ENCODE results near the gene CARD10. TPM values are rescaled to one million over a fixed set of nuclear protein-coding genes. Genes with fewer than 3 reads are reported as not detected.

CARD10 gene
- total and polyA plus RNA-seq, 2 of the 8 experiments (the other 6 are each of a cell fraction or from before 2014, with no cell fraction given): 13.5 to 14.4 TPM

GRCh38 chr22:37562049-37562875 is 43.0 kb upstream of the CARD10 start:
- Histone ChIP-seq H3K4me1 (replicated peaks in 1 of 4; ENCODE audit: control insufficient read depth in 3 of 4, insufficient read depth in 4 of 4, low read length in 3 of 4) (peaks cover 7 to 38% (median 17%) of the 10 kb centered on the region in 4 experiments), H3K27me3 (replicated peaks in 1 of 4; ENCODE audit: control insufficient read depth in 3 of 4, extremely low read depth in 1 of 4, insufficient read depth in 3 of 4, low read length in 3 of 4) (peaks cover 6 to 22% (median 14%) of the 10 kb centered on the region in 4 experiments; a peak in 6 of 7 replicates), H3K14ac (ENCODE audit: insufficient read length) (no peak overlapping the region), H3K23me2 (ENCODE audit: low read depth, low read length) (peaks cover 15% of the 10 kb centered on the region; the same call in 1 of the 2 replicates), H3K9me3 (ENCODE audit: insufficient read depth in 2 of 2, low read depth in 1 of 2, low read length in 1 of 2) (no peaks in the 10 kb centered on the region), H3K23ac (ENCODE audit: insufficient read length) (no peak overlapping the region), H3K27ac (ENCODE audit: low read depth, low read length) (no peak overlapping the region), H2BK5ac (ENCODE audit: low read depth, low read length) (peak overlapping the region; percentile 66), H3K56ac (replicated peaks; ENCODE audit: insufficient read length, low read depth, low read length) (no peak overlapping the region), H2BK20ac (ENCODE audit: low read length) (peak overlapping the region; percentile 99), H4K91ac (replicated peaks; ENCODE audit: insufficient read length, low read length) (peak overlapping the region; percentile 81), H2AFZ (ENCODE audit: low read length) (no peak overlapping the region), H4K20me1 (replicated peaks in 1 of 2; ENCODE audit: control insufficient read depth in 1 of 2, insufficient read depth in 2 of 2, low read length in 2 of 2) (no peaks in the 10 kb centered on the region), H3K9ac (replicated peaks in 1 of 4; ENCODE audit: extremely low read depth in 1 of 4, low read depth in 3 of 4, low read length in 3 of 4) (0 out of 7 replicates have a peak overlapping the region, but pooled peaks of 1 of the 4 experiments have one; percentile 17), H3K4ac (replicated peaks; ENCODE audit: insufficient read length, low read depth, low read length) (peak overlapping the region; percentile 98), H3K79me1 (ENCODE audit: low read depth, low read length) (no peaks in the 10 kb centered on the region), H3K4me3 (ENCODE audit: extremely low read depth in 1 of 4, insufficient read depth in 2 of 4, low read depth in 3 of 4, low read length in 4 of 4) (no peak overlapping the region), H3K18ac (ENCODE audit: extremely low read depth, low read length) (peak overlapping the region; percentile 80), H2BK12ac (ENCODE audit: low read depth, low read length) (peak overlapping the region; percentile 100), H3K4me2 (ENCODE audit: insufficient read depth in 1 of 2, low read depth in 2 of 2, low read length in 2 of 2) (peak overlapping the region; percentile 7 to 69; a peak in 2 of 4 replicates), H2AK5ac (ENCODE audit: low read depth, low read length) (peak overlapping the region; percentile 99), H3K79me2 (ENCODE audit: control insufficient read depth in 1 of 2, insufficient read depth in 2 of 2, low read length in 2 of 2) (no peaks in the 10 kb centered on the region), H2BK15ac (ENCODE audit: low read length) (no peak overlapping the region; the same call in 1 of the 2 replicates), H2BK120ac (replicated peaks; ENCODE audit: low read depth, low read length) (peak overlapping the region; percentile 30), H4K5ac (ENCODE audit: insufficient read length, low read depth, low read length) (no peak overlapping the region), H4K8ac (ENCODE audit: extremely low read depth, insufficient read depth, low read length) (peak overlapping the region; percentile 81), H3K36me3 (ENCODE audit: control insufficient read depth in 2 of 4, insufficient read depth in 4 of 4, low read length in 3 of 4) (no peaks in the 10 kb centered on the region)
- POLR2A ChIA-PET (ENCODE audit: partially characterized antibody): interaction anchor here (0.7 to 12.2 kb wide), 12 partner anchors 8 to 285 kb away, joined by 3 to 198 read pairs (median 4); partner anchors contain the start of genes GGA1 and MFNG
- CTCF ChIA-PET (ENCODE audit: partially characterized antibody): interaction anchor here (0.7 to 39.4 kb wide), 31 partner anchors 8 to 303 kb away, joined by 3 to 1347 read pairs (median 5); partner anchors contain the start of genes CARD10, GGA1 and LGALS2
- FAIRE-seq (no peak), DNase-seq (ENCODE audit: low read depth in 1 of 2, low spot score in 2 of 2) (no peak)
- TF ChIP-seq SIRT6 (IDR thresholded peaks at IDR 0.05; ENCODE audit: low read length) (no peak), CEBPB (IDR thresholded peaks at IDR 0.05; ENCODE audit: low read depth, low read length) (no peak), E2F6 (IDR thresholded peaks at IDR 0.05) (peak; percentile 6; the same call in 1 of the 2 replicates), TAF7 (optimal IDR thresholded peaks at IDR 0.05; ENCODE audit: borderline replicate concordance, low read depth, low read length) (no peak), KDM5A (IDR thresholded peaks at IDR 0.05; ENCODE audit: low read length) (no peak)
- 77% methylated on average over 14 of the region's 14 CpGs; no CpG with 5 or more reads in 1 of the 2 experiments for WGBS, 2 experiments (ENCODE audit: extremely low coverage in 1 of 2, insufficient coverage in 1 of 2, insufficient read length in 1 of 2, insufficient replicate concordance in 2 of 2, low coverage in 1 of 2, low lambda C conversion rate in 2 of 2, missing lambda C conversion rate in 1 of 2)
